AG10803 (cell line): ENCODE measurements around the gene PRKAB1.

ENCODE experiments used
- DNase-seq: peaks from one replicate; pipeline ENCODE4 v3.0.0; 2010; ENCODE audit warnings: low read depth
- H3K4me3 ChIP-seq: 2 replicates; pipeline ENCODE4 v1.5.1; 2011; ENCODE audit warnings: mild to moderate bottlenecking, low read length, control low read depth
- TF ChIP-seq, protein P1 (sequence below): conservative IDR thresholded peaks from 2 replicates; pipeline ENCODE4 v1.5.1; 2011; ENCODE audit warnings: mild to moderate bottlenecking, low read length, control low read depth, inconsistent platforms

PRKAB1 gene

DNA sequence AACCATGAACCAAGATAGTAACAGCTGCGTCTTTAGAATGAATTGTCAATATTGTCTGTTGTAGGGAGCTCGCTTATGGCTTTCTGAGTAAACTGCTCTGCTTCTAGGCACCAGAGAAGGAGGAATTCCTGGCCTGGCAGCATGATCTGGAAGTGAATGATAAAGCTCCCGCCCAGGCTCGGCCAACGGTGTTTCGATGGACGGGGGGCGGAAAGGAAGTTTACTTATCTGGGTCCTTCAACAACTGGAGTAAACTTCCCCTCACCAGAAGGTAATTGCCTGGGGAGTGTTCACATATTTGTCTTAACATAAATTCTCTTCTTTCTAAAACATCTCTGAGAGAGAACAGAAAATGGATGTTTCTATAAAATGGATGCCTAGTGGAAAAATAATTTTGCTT lies 4.3 kb downstream of the PRKAB1 start:
- TF ChIP-seq, protein P1, sequence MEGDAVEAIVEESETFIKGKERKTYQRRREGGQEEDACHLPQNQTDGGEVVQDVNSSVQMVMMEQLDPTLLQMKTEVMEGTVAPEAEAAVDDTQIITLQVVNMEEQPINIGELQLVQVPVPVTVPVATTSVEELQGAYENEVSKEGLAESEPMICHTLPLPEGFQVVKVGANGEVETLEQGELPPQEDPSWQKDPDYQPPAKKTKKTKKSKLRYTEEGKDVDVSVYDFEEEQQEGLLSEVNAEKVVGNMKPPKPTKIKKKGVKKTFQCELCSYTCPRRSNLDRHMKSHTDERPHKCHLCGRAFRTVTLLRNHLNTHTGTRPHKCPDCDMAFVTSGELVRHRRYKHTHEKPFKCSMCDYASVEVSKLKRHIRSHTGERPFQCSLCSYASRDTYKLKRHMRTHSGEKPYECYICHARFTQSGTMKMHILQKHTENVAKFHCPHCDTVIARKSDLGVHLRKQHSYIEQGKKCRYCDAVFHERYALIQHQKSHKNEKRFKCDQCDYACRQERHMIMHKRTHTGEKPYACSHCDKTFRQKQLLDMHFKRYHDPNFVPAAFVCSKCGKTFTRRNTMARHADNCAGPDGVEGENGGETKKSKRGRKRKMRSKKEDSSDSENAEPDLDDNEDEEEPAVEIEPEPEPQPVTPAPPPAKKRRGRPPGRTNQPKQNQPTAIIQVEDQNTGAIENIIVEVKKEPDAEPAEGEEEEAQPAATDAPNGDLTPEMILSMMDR, result no peak
- no peak for DNase-seq

DNA sequence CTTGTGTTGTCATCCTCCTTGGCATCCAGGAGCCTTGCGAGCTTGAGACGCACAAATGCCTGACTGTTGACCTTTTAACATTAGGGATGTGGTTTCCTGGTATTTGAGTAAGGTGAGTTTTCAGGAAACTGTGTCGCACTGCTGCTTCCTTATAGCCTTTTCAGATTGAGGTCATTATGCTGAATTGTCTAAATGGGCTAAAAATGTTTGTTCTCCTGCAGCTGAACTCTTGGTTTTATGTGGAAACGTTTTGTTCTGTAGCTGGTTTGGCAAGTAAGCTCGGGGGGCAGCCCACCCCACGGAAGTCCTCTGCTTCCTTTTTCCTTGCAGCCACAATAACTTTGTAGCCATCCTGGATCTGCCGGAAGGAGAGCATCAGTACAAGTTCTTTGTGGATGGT lies 5.7 kb downstream of the PRKAB1 start:
- DNase-seq, result no peak
- H3K4me3 ChIP-seq, result no peak overlapping the region
- TF ChIP-seq, protein P1, result no peak

More for the DNA sequence above, 4.3 kb downstream of the PRKAB1 start:
- no peak overlapping the region for H3K4me3 ChIP-seq

DNA sequence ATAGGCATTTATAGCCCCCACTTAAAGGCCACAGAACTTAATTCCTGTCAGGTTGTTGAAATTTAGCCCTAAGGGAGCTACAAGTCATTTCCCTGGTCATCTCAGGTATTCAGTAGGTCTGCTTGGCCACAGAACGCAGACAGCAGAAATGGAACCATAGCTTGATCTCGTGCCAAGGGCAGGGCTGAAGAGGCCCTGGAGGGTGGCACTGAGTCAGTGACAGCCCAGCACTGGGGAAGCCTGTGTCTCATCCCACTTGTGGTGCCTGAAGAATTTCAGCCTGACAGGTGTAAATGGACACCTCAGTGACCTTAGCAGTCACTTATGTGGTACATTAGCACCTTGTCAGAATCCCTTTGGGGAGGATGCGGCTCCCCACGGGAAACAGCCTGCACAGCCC lies 6.6 kb downstream of the PRKAB1 start:
- no peak overlapping the region for H3K4me3 ChIP-seq
- no peak for DNase-seq
- TF ChIP-seq, protein P1, result no peak

DNA sequence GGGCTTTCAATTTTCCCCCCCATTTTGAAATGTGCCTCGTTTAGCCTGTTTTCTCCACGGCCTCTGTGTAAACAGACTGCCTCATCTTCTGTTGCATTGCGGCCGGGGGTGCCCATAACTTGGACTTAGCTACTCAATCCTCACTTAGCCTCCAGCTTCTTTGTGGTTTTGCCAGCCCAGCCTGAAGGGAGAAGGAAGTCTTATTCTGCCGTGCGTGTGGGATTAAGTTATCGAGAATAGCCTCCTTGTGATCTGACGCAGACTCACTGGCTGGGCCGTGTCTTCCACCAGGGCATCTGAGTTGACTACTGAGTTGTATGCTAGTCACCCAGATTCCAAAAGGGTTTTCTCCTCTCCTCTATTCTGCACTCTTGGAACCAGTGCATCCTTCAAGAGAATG lies 8.1 kb downstream of the PRKAB1 start:
- DNase-seq, result no peak
- TF ChIP-seq, protein P1, result no peak

DNA sequence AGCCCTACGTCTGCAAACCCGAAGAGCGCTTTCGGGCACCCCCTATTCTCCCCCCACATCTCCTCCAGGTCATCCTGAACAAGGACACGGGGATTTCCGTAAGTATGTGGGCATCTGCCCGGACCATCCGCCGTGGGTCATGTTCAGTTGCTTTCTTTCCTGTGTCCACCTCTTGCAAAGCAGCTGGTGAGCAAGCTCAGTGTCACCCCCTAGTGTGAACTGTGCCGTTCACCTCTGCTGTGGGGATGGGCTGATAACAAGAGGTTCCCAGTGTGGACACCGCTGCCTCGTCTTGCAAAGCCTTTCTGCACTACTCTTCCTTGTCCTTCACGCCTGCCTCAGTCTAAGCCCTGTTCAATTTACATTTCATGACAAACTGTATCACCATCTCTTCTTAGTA lies 8.6 kb downstream of the PRKAB1 start:
- no peak overlapping the region for H3K4me3 ChIP-seq
- TF ChIP-seq, protein P1, result no peak
- no peak for DNase-seq

More for the DNA sequence above, 8.1 kb downstream of the PRKAB1 start:
- no peak overlapping the region for H3K4me3 ChIP-seq

DNA sequence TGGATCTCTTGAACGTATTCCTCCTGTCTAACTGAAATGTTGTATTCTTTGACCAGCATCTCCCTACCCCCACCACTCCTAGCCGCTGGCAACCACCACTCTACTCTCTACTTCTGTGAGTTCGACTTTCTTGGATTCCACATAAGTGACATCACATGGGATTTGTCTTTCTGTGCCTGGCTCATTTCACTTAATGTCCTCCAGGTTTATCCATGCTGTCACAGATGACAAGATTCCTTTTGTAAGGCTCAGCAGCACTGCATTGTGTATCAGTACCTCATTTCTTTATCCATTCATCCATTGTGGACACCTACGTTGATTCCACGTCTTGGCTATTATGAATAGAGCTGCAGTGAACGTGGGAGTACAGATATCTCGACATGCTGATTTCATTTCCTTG lies 10.5 kb downstream of the PRKAB1 start:
- TF ChIP-seq, protein P1, result no peak
- no peak for DNase-seq
- no peak overlapping the region for H3K4me3 ChIP-seq

DNA sequence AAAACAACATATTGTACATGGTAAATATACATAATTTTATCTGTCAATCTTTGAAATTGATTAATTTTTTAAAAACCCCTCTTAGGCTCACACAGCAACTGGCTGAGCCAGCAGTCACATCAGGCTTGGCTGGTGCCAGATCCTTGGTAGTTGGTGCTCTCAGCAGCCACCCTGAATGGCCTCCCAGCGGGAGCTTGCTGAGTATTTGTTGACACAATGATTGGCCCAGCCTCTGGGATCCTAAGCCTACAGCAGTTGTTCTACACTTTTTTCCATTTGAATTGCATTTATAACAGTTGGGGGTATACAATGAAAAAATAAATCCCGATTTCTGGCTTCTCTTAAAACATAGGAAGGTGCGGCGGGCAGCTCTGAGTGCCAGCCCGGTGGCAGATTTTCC lies 11.1 kb downstream of the PRKAB1 start:
- no peak overlapping the region for H3K4me3 ChIP-seq
- DNase-seq, result no peak
- TF ChIP-seq, protein P1, result no peak
